ENCODE results near the gene COL27A1.
"Not testable (repeated sequence)": the region's sequence is repeated elsewhere in the genome, so short reads cannot be mapped to it uniquely, and the experiment has no call there.

Gene COL27A1

GRCh38 chr9:114308361-114308950, 153.1 kb downstream of the COL27A1 start:
- no peak for DNase-seq (ENCODE audit: low spot score)

GRCh38 chr9:114309096-114309495, 153.8 kb downstream of the COL27A1 start:
- no peak for DNase-seq (ENCODE audit: low spot score)

GRCh38 chr9:114310471-114311450, 155.4 kb downstream of the COL27A1 start:
- no peak for DNase-seq (ENCODE audit: low spot score)

- no peak for DNase-seq (ENCODE audit: low spot score)
Observed at GRCh38 chr9:114311571-114312512, 156.5 kb downstream of the COL27A1 start.

DNA sequence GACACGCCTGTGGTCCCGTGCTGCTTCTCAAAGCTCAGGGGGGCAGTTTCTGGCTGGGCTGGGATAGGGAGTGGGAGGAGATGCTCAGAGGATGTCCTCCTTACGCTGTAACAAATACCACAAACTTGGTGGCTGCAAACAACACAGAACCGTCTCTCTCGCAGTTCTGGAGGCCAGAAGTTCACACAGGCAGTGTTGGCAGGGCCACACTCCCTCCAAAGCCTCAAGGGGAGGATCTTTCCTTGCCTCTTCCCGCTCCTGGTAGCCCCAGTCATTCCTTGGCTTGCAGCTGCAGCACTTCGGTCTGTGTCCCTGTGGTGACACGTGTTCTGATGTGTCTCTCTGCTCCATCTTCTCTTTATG, 157.2 kb downstream of the COL27A1 start:
- DNase-seq (ENCODE audit: low spot score): no peak

DNA sequence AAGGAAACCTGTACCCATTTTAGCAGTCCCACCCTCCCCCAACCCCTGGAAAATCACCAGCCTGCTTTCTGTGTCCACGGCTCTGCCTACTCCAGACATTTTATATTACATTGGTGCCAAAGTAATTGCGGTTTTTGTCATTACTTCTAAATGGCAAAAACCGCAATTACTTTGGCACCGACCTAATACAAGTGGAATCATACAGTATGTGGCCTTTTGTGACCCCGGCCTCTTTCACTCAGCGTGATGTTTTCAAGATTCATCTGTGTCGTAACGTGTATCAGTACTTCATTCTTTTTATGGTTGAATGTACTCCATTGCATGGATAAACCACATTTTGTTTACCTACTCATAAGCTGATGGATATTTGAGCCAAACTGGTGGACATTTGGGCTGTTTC, 157.8 kb downstream of the COL27A1 start:
- no peak for DNase-seq (ENCODE audit: low spot score)

GRCh38 chr9:114314256-114314867, 159.0 kb downstream of the COL27A1 start:
- DNase-seq (ENCODE audit: low spot score): no peak

DNA sequence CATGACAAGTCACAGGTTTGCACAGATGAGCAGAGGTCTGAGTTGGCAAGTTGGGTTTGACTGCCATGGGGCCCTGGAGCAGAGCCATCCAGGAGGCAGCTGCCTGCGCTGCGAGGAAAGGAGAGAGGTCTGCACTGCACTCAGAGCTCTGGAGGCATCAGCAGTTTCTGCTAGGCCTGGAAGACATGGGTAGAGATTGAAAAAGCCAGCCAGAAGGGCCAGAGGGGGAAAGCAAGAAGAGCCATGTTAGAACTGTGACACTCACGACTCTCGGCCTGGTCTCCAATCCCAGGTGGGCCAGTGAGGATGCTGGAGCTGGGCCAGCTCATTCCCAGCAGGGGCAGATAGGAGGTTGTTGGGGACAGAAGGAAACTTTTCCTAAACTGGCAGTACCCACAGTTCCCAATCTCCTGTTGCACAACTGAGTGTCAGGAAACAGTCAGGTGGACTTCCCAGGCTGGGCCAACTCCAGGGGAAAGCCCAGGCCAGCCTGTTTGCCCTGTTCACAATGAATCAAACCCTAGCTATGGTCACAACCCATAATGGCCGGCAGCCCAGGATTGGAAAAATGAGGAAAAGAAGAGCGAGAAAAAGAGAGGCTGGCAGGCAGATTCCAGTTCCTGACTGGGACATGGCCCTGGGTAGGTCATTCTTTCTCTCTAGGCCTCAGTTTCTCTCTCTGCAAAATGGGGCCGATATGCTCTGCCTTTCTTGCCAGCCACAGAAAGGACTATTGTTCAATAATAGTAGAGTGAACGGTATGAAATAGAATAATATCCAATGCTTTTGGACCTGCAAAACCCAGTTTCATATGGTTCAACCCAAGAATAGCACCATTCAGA, 159.8 kb downstream of the COL27A1 start:
- DNase-seq (ENCODE audit: low spot score): no peak

DNA sequence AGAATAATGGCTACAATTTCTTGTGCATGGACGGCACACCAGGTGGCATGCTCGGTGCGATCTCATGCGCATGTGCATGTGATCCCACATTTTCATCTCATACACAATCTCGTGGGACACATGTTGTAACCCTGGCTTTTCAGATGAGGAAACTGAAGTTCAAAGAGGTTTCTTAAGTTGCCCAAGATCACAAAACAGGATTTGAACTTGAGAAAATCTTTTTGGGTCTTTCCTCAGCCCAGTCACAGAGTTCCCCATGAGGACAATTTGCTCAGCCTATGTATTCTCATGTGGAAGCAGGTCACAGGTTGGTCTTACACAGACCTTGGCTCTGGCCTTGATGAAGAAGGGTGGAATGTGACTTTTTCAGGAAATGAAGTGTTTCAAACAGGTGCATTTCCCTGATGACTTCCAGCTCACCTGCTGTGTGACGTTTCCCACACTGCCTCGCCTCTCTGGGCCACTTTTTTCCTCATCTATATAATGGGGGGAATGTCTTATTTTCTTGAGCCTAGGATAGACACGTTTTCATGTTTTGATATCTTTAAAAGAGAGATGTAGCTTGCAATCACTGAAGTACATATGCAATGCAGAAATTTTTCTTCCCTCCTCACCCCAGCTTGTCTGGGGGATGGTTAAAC, 160.5 kb downstream of the COL27A1 start:
- DNase-seq (ENCODE audit: low spot score): no peak

DNA sequence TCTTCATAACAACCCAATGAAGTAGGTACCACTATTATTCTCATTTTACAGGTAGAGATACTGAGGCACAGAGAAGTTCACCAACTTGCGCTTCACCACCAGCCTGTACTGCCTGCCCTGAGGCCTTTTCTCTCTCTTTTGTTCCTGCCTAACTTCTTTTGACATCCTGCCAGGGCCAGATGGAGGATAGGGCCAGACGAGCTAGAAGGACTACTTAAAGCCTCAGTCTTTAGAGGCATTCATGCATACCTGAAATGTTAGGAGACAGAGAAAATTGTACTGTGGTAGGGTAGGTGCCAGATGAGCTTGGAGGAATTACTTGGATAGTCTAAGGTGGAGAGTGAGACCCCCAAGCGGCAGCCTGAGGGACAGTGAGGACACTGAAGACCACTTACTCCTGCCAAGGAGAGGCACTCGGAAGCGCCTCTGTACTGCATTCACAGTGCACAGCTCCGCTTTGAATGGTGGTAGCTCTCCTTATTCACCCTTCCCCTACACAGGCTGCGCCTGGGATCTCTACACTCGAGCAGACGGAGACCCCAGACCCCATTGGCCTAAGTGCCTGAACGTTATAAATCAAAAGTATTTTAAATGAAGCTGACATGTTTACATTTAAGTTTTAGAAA, 161.4 kb downstream of the COL27A1 start:
- no peak for DNase-seq (ENCODE audit: low spot score)

- no peak for DNase-seq (ENCODE audit: low spot score)
Observed at GRCh38 chr9:114317665-114318357, 162.5 kb downstream of the COL27A1 start.

GRCh38 chr9:114318416-114318815, 163.1 kb downstream of the COL27A1 start:
- no peak for DNase-seq (ENCODE audit: low spot score)

DNA sequence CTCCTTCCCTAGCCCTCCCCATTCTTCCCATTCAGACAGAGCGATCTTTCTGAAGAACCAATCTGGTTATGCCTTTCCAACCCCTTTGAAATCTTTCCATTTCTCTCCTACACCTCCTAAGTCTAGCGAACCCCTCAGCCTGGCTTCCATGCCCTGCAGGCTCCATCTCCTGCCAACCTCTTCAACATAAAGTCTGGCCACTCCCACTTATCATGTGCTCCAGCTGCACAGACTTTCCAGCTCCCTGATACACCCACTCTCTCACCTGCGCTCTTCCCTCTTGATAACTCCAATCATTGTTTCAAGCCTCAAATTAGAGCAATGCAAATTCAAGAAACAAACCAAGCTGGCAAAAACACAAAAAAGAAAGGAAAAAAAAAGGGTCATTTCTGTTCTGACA, 163.8 kb downstream of the COL27A1 start:
- no peak for DNase-seq (ENCODE audit: low spot score)

DNA sequence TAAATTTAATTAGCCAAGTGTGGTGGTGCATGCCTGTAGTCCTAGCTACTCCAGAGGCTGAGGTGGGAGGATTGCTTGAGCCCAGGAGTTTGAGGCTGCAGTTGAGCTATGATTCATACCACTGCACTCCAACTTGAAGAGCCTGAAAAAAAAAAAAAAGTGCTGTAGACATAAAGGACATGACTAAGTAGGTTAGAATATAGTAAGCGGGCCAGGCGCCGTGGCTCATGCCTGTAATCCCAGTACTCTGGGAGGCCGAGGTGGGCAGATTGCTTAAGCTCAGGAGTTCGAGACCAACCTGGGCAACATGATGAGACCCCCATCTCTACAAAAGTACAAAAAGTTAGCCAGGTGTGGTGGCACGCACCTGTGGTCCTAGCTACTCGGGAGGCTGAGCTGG, 165.4 kb downstream of the COL27A1 start:
- DNase-seq (ENCODE audit: low spot score): not testable (repeated sequence)

GRCh38 chr9:114321759-114322158, 166.4 kb downstream of the COL27A1 start:
- DNase-seq (ENCODE audit: low spot score): no peak

DNA sequence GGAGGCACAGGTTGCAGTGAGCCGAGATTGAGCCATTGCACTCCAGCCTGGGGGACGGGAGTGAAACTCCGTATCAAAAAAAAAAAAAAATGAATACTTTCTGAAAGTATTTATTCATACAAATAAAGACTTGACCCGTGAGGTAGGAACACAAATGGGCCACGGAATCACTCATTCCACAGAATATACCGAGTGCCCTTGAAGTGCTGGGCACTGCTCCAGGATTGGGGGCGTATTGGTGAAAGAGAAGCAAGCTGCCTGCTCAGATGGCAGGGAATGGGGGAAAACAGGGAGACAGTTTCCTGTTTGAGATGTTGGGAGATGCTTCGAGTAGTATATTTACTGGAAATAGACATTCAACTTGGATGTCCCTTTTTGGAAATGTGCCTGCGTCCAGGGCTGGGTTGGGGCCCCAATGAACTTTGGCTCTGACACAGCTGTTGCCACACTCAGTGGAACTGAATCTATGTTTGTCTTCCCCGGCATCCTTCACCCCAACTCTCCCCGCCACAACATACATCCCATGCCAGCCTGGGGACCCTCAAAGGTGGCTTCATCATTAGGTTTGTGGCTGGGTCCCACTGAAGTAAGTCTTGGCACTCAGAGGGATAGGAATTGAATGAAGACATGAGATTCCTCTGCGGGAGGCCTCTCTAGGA, 167.0 kb downstream of the COL27A1 start:
- not testable (repeated sequence) for DNase-seq (ENCODE audit: low spot score)

- DNase-seq (ENCODE audit: low spot score): not testable (repeated sequence)
Observed at GRCh38 chr9:114322831-114323531, 167.6 kb downstream of the COL27A1 start, which contains the start of gene ORM1. Gene ORM1, plus strand, starts transcription at chr9:114323098. Its CDS starts 36 bp downstream, at chr9:114323134.

GRCh38 chr9:114323849-114324248, 168.5 kb downstream of the COL27A1 start:
- DNase-seq (ENCODE audit: low spot score): not testable (repeated sequence)
